Mesothelial cell of epicardium (in vitro differentiated cells): ENCODE results near the gene TMEM245. TPM values are rescaled to one million over a fixed set of nuclear protein-coding genes. Genes with fewer than 3 reads are reported as not detected.
A peak's percentile ranks its signal among the peaks of the same experiment; 100 is the strongest.

Experiments
- DNase-seq, 2 experiments: peaks; one replicate each; pipeline ENCODE4 v3.0.0; 2021; ENCODE audit warnings: low spot score in 2 of 2; ENCODE audit not compliant: unreplicated experiment in 2 of 2
- H3K27ac Mint-ChIP-seq: 2 replicates; pipeline ENCODE4 v1.8.0; 2021; ENCODE audit warnings: mixed read lengths
- H3K27me3 Mint-ChIP-seq: 2 replicates; pipeline ENCODE4 v1.8.0; 2021; ENCODE audit warnings: low read depth, mixed read lengths
- H3K36me3 Mint-ChIP-seq: 2 replicates; pipeline ENCODE4 v1.8.0; 2021; ENCODE audit warnings: mixed read lengths
- H3K4me1 Mint-ChIP-seq: 2 replicates; pipeline ENCODE4 v1.8.0; 2021; ENCODE audit warnings: mixed read lengths
- H3K4me3 Mint-ChIP-seq: 2 replicates; pipeline ENCODE4 v1.8.0; 2021; ENCODE audit warnings: mild to moderate bottlenecking, moderate library complexity, mixed read lengths
- H3K9me3 Mint-ChIP-seq: 2 replicates; pipeline ENCODE4 v1.8.0; 2021; ENCODE audit warnings: mixed read lengths
- total RNA-seq: library from RNA; stranded (reverse); gene quantifications from 3 replicates; pipeline ENCODE4 v1.2.1, GENCODE V29; 2021
- TF ChIP-seq, protein P1 (sequence below): fragments of 200-600 bp; sonication (generic); IDR thresholded peaks from one replicate; pipeline ENCODE4 v1.5.0; 2021; ENCODE audit warnings: antibody characterized with exemption; ENCODE audit not compliant: unreplicated experiment

Gene TMEM245
- total RNA-seq, 1 donor from 2014 or later, result 73.0 TPM

DNA sequence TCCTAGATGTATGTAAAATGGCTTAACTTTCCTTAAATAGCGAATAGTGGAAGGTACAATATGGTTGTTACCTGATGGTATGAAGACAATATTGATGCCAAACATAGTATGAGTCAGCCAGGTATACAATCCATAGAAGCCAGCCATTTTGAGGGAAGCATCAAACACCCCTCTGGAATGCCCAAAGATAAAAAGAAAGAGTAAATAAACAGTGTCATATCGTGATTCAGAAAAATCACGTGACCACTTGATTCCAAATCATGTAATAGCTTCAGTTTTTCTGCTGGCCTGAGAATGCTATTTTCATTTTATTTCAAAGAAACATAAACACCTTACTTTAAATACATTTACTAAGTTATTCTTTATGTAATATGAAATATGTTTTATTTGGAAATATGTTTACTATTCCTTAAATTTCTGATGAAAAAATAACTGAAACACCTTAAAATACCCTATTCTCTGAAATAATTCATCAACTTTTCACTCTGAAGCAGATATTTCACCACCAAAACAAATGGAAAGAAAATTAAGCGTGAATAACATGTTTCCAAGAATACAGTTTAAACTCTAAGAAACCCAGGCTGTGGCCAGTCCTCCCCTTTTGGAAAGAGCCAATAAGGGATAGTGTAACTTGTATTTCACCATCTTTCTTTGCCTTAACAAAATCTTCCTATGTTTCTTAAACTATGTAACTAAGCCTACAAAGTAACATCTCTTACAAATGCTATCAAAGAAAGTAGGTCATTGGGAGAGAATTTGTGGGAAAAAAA is 81.6 kb downstream of the TMEM245 start:
- peaks cover 7% of the 10 kb centered on the region for H3K9me3 Mint-ChIP-seq
- no peaks in the 10 kb centered on the region for H3K27me3 Mint-ChIP-seq
- TF ChIP-seq, protein P1, sequence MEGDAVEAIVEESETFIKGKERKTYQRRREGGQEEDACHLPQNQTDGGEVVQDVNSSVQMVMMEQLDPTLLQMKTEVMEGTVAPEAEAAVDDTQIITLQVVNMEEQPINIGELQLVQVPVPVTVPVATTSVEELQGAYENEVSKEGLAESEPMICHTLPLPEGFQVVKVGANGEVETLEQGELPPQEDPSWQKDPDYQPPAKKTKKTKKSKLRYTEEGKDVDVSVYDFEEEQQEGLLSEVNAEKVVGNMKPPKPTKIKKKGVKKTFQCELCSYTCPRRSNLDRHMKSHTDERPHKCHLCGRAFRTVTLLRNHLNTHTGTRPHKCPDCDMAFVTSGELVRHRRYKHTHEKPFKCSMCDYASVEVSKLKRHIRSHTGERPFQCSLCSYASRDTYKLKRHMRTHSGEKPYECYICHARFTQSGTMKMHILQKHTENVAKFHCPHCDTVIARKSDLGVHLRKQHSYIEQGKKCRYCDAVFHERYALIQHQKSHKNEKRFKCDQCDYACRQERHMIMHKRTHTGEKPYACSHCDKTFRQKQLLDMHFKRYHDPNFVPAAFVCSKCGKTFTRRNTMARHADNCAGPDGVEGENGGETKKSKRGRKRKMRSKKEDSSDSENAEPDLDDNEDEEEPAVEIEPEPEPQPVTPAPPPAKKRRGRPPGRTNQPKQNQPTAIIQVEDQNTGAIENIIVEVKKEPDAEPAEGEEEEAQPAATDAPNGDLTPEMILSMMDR, result no peak
- H3K27ac Mint-ChIP-seq, result peak overlapping the region; percentile 8
- H3K4me1 Mint-ChIP-seq, result peaks cover 12% of the 10 kb centered on the region
- no peak for DNase-seq
- H3K4me3 Mint-ChIP-seq, result no peak overlapping the region
- H3K36me3 Mint-ChIP-seq, result peaks cover 47% of the 10 kb centered on the region

DNA sequence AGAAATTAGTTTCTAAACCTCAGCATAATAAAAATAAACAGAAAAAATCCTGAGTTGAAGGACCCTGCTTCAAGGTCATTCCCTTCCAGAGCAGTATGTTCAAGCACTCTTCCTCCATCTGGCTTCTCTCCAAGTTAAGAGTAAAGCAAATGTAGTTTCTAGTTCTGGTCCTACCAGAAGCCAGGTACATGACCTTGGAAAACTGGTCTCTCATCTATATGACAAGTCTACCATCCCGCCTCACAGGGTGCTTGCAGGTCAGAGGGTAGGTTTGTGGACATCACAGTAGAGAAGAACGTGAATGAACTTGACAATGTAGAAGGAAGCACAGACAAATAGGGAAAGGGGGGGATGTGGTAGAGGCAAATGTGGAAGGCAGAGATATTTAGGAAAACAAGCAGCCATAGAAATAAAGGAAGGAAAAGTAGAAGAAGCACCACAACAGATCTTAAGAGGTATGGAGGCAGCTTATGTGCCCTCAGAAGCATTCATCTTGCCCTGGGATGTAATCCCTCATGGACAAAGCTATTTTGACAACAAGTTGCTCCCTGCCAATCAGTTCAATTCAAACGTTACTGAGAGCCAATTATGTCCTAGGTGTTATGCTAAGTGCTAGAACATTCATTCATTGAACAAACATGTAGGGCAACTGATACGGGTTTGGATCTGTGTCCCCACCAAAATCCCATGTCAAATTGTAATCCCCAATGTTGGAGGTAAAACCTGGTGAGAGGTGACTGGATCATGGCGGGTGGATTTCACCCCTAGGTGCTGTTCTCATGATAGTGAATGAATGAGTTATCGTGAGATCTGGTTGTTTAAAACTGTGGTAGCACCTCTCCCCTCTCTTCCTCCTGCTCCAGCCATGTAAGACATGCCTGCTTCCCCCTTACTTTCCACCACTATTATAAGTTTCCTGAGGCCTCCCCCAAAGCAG is 82.7 kb downstream of the TMEM245 start:
- peaks cover 3% of the 10 kb centered on the region for H3K9me3 Mint-ChIP-seq
- H3K4me1 Mint-ChIP-seq, result peaks cover 12% of the 10 kb centered on the region
- peaks cover 41% of the 10 kb centered on the region for H3K36me3 Mint-ChIP-seq
- H3K27me3 Mint-ChIP-seq, result no peaks in the 10 kb centered on the region
- no peak overlapping the region for H3K4me3 Mint-ChIP-seq
- DNase-seq, result no peak
- TF ChIP-seq, protein P1, result no peak
- H3K27ac Mint-ChIP-seq, result peak overlapping the region; percentile 90

DNA sequence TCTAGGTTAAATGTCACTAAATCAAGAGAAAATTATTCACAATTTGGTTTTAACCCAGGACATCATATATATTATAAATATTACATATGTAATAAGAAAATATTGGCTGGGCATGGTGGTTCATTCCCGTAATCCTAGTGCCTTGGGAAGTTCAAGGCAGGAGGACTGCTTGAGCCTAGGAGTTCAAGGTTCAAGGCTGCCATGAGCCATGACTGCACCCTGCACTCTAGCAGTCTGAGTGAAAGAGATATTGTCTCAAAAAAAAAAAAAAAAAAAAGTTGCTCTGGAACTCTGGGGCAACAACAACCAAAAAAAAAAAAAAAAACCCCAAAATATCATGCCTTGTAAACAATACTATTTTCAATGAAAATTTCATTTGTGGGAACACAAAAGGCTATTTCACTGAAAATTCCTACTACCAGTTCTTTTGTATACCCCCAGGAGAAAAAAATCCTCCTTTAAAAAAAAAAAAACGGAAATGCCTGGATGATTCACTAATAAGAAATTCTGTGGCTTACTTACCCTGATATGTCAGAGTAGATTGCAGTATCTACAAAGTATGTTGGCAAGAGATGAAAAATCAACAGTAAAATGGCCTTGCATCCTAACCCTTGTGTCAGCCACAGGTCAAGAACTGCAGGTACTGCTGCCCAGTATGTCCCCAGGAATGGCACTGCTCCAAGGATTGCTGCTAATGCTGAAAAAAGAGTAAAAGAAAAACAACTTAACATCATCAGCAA is 83.9 kb downstream of the TMEM245 start:
- Mint-ChIP-seq H3K36me3 (peaks cover 42% of the 10 kb centered on the region), H3K27ac (peak overlapping the region; percentile 90), H3K4me1 (peaks cover 12% of the 10 kb centered on the region), H3K4me3 (no peak overlapping the region), H3K9me3 (no peaks in the 10 kb centered on the region), H3K27me3 (no peaks in the 10 kb centered on the region)
- TF ChIP-seq, protein P1, result no peak
- DNase-seq, result no peak

DNA sequence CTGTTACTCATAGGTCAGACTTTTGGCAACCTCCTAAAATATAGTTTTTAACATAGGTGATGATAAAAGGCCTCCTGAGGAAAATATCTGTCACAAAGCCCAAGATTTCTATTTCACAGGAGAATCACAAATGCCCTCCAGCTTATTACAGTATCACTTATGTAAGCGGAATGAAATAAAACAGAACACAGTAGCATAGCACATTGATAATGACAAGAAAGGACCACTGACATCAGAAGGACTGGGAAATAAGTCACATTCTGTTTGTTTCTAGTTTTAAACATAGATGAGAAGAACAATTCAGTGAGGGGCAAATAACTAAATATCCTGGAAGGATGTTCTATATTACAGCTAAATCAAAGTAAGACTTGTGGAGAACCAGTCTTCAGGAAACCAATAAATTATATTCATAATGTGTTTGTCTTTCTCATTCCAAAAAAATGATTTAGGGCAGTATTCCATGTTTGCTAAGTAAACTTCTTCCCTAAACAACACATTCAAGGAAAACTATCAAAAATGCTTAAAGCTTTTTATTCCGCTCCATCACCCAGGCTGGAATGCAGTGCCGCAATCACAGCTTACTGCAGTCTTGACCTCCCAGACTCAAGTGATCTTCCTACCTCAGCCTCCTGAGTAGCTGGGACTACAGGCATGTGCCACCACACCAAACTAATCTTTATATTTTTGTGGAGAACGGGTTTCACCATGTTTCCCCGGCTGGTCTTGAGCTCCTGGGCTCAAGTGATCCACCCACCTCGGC is 85.6 kb downstream of the TMEM245 start:
- H3K27me3 Mint-ChIP-seq, result no peaks in the 10 kb centered on the region
- no peaks in the 10 kb centered on the region for H3K9me3 Mint-ChIP-seq
- peaks cover 30% of the 10 kb centered on the region for H3K36me3 Mint-ChIP-seq
- H3K4me3 Mint-ChIP-seq, result no peak overlapping the region
- TF ChIP-seq, protein P1, result no peak
- peak overlapping the region; percentile 39 for H3K27ac Mint-ChIP-seq
- no peak for DNase-seq
- peaks cover 12% of the 10 kb centered on the region for H3K4me1 Mint-ChIP-seq

DNA sequence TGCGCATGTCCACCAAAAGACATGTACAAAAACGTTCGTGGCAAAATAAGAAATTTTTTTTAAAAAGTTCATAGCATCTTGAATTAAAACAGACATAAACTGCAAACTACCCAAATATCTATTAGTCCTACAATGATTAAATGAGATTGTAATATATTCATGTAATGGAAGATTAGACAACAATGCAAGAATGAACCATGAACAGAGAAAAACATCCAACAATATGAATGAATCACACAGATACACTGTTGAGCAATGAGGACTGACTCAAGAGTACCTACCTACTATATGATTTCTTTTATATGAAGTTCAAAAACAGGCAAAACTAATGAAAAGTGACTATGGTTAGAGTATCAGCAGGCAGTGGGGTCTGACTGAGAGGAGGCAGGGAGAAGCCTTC is 88.5 kb downstream of the TMEM245 start:
- Mint-ChIP-seq H3K4me1 (peaks cover 14% of the 10 kb centered on the region), H3K27me3 (no peaks in the 10 kb centered on the region), H3K9me3 (no peaks in the 10 kb centered on the region), H3K4me3 (no peak overlapping the region), H3K36me3 (peaks cover 20% of the 10 kb centered on the region), H3K27ac (no peak overlapping the region)
- TF ChIP-seq, protein P1, result no peak
- DNase-seq, result no peak
